Measurements from ENCODE around the gene RERG.

DNA sequence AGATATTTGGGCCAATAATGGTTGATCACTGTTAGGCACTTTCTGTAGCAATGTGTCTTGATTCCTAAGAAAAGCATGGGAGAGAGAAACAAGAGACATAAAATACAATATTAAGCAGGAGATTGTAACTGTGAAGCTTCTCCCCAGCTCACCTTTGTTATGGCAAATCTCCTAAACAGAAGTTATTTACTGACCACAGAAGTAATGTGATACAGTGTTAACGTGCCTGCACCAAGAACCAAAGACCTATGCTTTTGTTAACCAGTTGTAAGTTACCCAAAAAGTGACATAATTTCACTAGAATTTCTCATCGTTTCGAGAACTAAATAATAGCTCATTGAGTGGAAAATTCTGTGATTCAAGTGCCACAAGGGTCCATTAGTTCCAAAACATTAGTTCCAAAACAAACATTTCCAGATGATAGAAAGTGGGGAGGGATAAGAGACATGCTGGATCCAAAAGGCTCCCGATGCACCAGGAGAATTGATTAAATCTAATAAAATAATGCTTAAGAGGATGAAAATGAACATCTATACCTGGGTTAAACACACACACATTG is 14.3 kb downstream of the RERG start:
- TF ChIP-seq, protein P1, sequence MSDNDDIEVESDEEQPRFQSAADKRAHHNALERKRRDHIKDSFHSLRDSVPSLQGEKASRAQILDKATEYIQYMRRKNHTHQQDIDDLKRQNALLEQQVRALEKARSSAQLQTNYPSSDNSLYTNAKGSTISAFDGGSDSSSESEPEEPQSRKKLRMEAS (IDR thresholded peaks at IDR 0.05), result no peak
- TF ChIP-seq NR2F2 (IDR thresholded peaks at IDR 0.05), result no peak
- TF ChIP-seq, protein P2, sequence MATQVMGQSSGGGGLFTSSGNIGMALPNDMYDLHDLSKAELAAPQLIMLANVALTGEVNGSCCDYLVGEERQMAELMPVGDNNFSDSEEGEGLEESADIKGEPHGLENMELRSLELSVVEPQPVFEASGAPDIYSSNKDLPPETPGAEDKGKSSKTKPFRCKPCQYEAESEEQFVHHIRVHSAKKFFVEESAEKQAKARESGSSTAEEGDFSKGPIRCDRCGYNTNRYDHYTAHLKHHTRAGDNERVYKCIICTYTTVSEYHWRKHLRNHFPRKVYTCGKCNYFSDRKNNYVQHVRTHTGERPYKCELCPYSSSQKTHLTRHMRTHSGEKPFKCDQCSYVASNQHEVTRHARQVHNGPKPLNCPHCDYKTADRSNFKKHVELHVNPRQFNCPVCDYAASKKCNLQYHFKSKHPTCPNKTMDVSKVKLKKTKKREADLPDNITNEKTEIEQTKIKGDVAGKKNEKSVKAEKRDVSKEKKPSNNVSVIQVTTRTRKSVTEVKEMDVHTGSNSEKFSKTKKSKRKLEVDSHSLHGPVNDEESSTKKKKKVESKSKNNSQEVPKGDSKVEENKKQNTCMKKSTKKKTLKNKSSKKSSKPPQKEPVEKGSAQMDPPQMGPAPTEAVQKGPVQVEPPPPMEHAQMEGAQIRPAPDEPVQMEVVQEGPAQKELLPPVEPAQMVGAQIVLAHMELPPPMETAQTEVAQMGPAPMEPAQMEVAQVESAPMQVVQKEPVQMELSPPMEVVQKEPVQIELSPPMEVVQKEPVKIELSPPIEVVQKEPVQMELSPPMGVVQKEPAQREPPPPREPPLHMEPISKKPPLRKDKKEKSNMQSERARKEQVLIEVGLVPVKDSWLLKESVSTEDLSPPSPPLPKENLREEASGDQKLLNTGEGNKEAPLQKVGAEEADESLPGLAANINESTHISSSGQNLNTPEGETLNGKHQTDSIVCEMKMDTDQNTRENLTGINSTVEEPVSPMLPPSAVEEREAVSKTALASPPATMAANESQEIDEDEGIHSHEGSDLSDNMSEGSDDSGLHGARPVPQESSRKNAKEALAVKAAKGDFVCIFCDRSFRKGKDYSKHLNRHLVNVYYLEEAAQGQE (IDR thresholded peaks at IDR 0.05), result no peak
- TF ChIP-seq, protein P3, sequence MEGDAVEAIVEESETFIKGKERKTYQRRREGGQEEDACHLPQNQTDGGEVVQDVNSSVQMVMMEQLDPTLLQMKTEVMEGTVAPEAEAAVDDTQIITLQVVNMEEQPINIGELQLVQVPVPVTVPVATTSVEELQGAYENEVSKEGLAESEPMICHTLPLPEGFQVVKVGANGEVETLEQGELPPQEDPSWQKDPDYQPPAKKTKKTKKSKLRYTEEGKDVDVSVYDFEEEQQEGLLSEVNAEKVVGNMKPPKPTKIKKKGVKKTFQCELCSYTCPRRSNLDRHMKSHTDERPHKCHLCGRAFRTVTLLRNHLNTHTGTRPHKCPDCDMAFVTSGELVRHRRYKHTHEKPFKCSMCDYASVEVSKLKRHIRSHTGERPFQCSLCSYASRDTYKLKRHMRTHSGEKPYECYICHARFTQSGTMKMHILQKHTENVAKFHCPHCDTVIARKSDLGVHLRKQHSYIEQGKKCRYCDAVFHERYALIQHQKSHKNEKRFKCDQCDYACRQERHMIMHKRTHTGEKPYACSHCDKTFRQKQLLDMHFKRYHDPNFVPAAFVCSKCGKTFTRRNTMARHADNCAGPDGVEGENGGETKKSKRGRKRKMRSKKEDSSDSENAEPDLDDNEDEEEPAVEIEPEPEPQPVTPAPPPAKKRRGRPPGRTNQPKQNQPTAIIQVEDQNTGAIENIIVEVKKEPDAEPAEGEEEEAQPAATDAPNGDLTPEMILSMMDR (IDR thresholded peaks at IDR 0.05; ENCODE audit: low read depth, low read length, missing input control), result no peak
- no peak for TF ChIP-seq EGR1 (IDR thresholded peaks at IDR 0.05; ENCODE audit: low read depth in 2 of 2)
- no peak for TF ChIP-seq RAD21 (IDR thresholded peaks at IDR 0.05)
- no peak for TF ChIP-seq GABPA (IDR thresholded peaks at IDR 0.05 in 1 of 2, conservative IDR thresholded peaks at IDR 0.05 in 1 of 2)
- TF ChIP-seq JUND (IDR thresholded peaks at IDR 0.05), result no peak
- no peak for TF ChIP-seq YY1 (IDR thresholded peaks at IDR 0.05)
